ENCODE results near the gene BCHE.

BCHE gene

GRCh38 chr3:165748094-165748493 is 89.1 kb downstream of the BCHE start:
- no peak for DNase-seq

DNA sequence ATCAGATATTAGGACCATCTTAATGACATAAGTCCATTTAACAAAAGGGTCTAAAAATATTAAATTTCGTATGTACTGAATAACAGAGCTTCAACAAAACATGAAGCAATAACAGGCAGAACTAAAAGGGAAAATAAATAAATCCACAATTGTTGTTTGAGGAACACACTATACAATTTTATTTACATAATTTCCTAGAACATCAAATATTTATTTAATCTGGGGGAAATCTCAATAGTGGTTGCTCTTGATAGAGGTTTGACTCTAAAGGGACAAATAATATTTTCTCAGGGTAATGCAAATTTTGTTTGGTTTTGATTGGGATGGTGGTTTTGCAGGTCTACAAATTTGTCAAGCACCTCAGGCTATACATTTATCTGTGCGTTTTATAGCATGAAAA is 90.3 kb downstream of the BCHE start:
- no peak for DNase-seq

DNA sequence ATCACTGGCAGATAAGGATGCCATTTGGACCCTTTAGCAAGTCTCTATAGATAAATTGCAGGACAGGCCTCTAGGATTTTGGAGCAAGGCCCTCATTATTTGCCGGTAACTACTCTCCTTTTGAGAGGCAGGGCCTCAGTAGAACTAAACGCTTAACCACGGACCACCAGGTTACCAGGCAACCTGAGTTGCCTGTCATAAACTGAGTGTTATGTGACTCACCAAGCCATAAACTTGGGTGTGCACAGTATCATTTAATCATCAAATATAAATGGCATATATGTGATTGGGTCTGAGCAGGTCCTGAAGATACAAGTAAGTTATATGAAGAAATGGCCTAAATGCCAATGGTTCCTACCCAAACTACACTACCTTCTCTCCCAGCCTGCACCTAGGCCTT is 93.2 kb downstream of the BCHE start:
- no peak for DNase-seq

DNA sequence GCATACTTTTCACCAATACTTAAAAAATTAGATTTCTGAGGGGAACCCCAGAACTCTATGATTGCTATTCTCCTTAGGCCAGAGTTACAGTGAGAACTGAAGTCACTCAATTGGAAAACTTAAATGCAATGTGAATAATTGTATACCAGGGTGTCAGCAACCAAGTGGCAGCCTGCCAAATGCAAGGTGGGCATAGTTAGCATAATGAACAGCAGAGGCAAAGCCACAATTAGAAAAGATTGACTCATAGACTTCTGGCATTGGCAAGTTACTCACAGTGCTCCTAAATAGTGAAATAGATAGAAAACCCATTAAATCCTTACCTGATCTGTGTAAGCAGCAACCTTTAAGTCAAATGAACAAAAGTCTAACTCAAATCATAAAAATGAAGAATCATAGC is 94.9 kb downstream of the BCHE start:
- DNase-seq: no peak

DNA sequence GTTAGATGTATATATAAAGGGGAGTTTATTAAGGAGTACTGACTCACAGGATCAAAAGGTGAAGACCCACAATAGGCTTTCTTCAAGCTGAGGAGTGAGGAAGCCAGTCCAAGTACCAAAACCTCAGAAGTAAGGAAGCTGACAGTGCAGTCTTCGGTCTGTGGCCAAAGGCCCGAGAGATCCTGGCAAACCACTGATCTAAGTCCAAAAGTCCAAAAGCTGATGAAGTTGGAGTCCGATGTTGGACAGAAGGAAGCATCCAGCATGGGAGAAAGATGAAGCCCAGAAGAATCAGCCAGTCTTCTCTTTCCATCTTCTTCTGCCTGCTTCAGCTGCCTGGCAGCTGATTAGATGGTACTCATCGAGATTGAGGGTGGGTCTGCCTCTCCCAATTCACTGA is 107.5 kb downstream of the BCHE start:
- DNase-seq: no peak

DNA sequence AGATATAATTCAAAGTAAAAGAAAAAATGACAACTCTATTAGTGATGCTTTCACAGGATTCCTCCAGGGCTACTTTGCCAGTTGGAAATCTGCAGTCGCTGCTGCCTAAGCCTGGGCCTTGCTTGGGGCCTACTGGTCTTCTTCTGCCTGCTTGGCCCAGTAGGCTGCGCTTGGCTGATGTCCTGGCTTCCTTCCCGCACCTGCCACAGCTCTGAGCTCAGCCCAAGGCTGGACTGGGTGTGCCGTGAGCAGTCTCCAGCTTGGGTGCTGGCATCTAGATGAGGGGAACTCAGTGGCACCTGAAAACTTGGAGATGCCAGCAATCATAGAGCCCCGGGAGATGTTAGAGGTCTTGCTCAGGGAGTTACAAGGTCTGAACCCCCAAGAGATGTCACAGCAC is 108.3 kb downstream of the BCHE start:
- no peak for DNase-seq

GRCh38 chr3:165725296-165725695 is 111.9 kb downstream of the BCHE start:
- no peak for DNase-seq
